AG09319 (cell line): ENCODE measurements around the gene ICAM5.

Source experiments
- DNase-seq: peaks from one replicate; pipeline ENCODE4 v3.0.0-alpha.2; 2010; ENCODE audit warnings: low read depth; ENCODE audit errors: extremely low read depth
- CTCF ChIP-seq: IDR thresholded peaks from 2 replicates; pipeline ENCODE4 v1.5.1; 2011; ENCODE audit warnings: low read depth, mild to moderate bottlenecking, inconsistent platforms, low read length, moderate library complexity

ICAM5 gene

GRCh38 chr19:10284065-10284959 lies 5.4 kb upstream of the ICAM5 start:
- DNase-seq: no peak
- TF ChIP-seq CTCF: no peak

GRCh38 chr19:10284960-10285278 lies 4.8 kb upstream of the ICAM5 start:
- DNase-seq: no peak
- no peak for TF ChIP-seq CTCF

GRCh38 chr19:10285393-10285792 lies 4.4 kb upstream of the ICAM5 start:
- no peak for DNase-seq
- no peak for TF ChIP-seq CTCF

GRCh38 chr19:10286803-10287737 lies 2.7 kb upstream of the ICAM5 start, which contains the start of gene ICAM4:
TSS of gene ICAM4 (plus strand) at chr19:10286955. CDS start at chr19:10287013, 58 bp downstream.
- DNase-seq: no peak

GRCh38 chr19:10288662-10289166 lies 1.0 kb upstream of the ICAM5 start:
- DNase-seq: no peak
- TF ChIP-seq CTCF: no peak

More at GRCh38 chr19:10286803-10287737, 2.7 kb upstream of the ICAM5 start, which contains the start of gene ICAM4:
- TF ChIP-seq CTCF: no peak

- DNase-seq: no peak
- no peak for TF ChIP-seq CTCF
Observed at GRCh38 chr19:10289167-10289835, 451 bp upstream of the ICAM5 start.
